Fibroblast of skin of scalp (primary cell): ENCODE data around the gene APEX1.
"Not testable (repeated sequence)": the region's sequence is repeated elsewhere in the genome, so short reads cannot be mapped to it uniquely, and the experiment has no call there.

Experiments used
- DNase-seq: peaks from one replicate; pipeline ENCODE4 v3.0.0-alpha.2; 2013

The APEX1 gene

GRCh38 chr14:20435582-20436362 lies 19.3 kb upstream of the APEX1 start, which contains the start of gene KLHL33:
TSS of gene KLHL33 (minus strand) at chr14:20436166. CDS start at chr14:20435811, 355 bp downstream.
- DNase-seq, result no peak

GRCh38 chr14:20436363-20436755 lies 18.7 kb upstream of the APEX1 start:
- peak; percentile 91 for DNase-seq

- DNase-seq, result no peak
These were observed 16.4 kb upstream of the APEX1 start for GRCh38 chr14:20438664-20439063.

- DNase-seq, result no peak
These were observed 14.6 kb upstream of the APEX1 start for GRCh38 chr14:20440465-20440864.

- no peak for DNase-seq
These were observed 14.1 kb upstream of the APEX1 start for GRCh38 chr14:20440882-20441281.

- no peak for DNase-seq
These were observed 13.6 kb upstream of the APEX1 start for GRCh38 chr14:20441461-20441860.

GRCh38 chr14:20443650-20444049 lies 11.4 kb upstream of the APEX1 start:
- not testable (repeated sequence) for DNase-seq

- no peak for DNase-seq
These were observed 8.1 kb upstream of the APEX1 start for GRCh38 chr14:20446889-20447288.

GRCh38 chr14:20452831-20453230 lies 2.2 kb upstream of the APEX1 start:
- not testable (repeated sequence) for DNase-seq

GRCh38 chr14:20455355-20456300 lies 602 bp downstream of the APEX1 start:
- DNase-seq, result peak; percentile 17

GRCh38 chr14:20456971-20457370 lies 1.9 kb downstream of the APEX1 start:
- DNase-seq, result no peak

- DNase-seq, result no peak
These were observed 3.2 kb downstream of the APEX1 start for GRCh38 chr14:20458031-20458789.

GRCh38 chr14:20460458-20461224 lies 5.6 kb downstream of the APEX1 start:
- peak; percentile 3 for DNase-seq

- peak; percentile 100 for DNase-seq
These were observed 6.5 kb downstream of the APEX1 start, which contains the start of gene PIP4P1 for GRCh38 chr14:20461225-20462141. TSS of gene PIP4P1 (minus strand) at chr14:20461434. CDS start at chr14:20461325, 109 bp downstream.

GRCh38 chr14:20468764-20469241 lies 13.8 kb downstream of the APEX1 start:
- peak; percentile 6 for DNase-seq

- DNase-seq, result peak; percentile 85
These were observed 14.3 kb downstream of the APEX1 start, which contains the start of gene PNP for GRCh38 chr14:20469242-20469889. TSS of gene PNP (plus strand) at chr14:20469406. CDS start at chr14:20469525, 119 bp downstream.

GRCh38 chr14:20469890-20470602 lies 15.0 kb downstream of the APEX1 start:
- DNase-seq, result peak; percentile 55

- DNase-seq, result no peak
These were observed 15.5 kb downstream of the APEX1 start for GRCh38 chr14:20470603-20470901.

- DNase-seq, result no peak
These were observed 17.6 kb downstream of the APEX1 start for GRCh38 chr14:20472536-20473169.
